Astrocyte (in vitro differentiated cells and primary cell): ENCODE data around the gene MCM7.

Experiments used
- CTCF ChIP-seq: IDR thresholded peaks from 2 replicates; pipeline ENCODE4 v1.5.1; 2011; ENCODE audit warnings: low read depth, mild to moderate bottlenecking, inconsistent platforms, low read length, moderate library complexity; ENCODE audit not compliant: insufficient read depth
- EZH2 ChIP-seq: IDR thresholded peaks from 2 replicates; pipeline ENCODE4 v1.6.1; 2012; ENCODE audit warnings: mild to moderate bottlenecking, low read length, inconsistent platforms; ENCODE audit not compliant: insufficient read depth

- TF ChIP-seq EZH2 (no peak), CTCF (no peak)
Observed at GRCh38 chr7:100111914-100112313, 10.7 kb upstream of the MCM7 start.
